Measurements from ENCODE around the gene DYNLT2. TPM values are rescaled to one million over a fixed set of nuclear protein-coding genes. Genes with fewer than 3 reads are reported as not detected.

DYNLT2 gene
- total RNA-seq, 4 donors from 2014 or later = 0.94 to 3.1 (median 1.4) TPM

DNA sequence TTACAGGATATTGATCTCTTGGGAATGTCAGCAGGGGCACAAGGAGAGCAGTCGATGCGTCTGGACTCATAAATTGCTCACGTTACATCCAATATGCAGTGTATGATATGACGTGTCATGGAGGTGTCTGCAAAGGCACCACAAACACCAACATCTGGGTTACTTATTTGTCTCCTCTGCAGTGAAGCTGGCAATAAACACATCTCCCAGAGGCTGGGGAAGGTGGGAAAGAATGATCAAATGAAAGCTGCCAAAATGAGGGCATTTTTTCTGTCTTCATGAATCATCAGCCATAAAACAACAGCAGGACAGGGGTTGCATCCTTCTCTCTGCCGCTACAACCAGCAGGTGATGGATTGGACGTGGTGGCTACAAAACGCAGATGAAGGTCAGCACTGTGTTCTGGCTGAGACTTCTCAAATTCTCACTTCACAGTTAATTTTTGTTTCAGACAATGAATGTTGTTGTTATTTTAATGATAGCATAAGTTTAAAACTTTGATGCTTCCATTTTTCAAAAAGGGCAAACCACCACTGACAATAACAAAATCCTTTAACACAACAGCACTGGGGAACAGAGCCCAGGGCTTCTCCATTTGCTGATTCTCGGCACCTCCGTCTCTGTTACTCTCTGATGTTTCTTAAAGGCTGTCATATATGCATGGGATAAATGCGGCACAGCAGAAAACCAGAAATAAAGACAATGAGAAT lies 47.5 kb upstream of the DYNLT2 start:
- Histone ChIP-seq H3K27me3 (peaks cover 0 to 16% (median 0%) of the 10 kb centered on the region in 4 donors), H3K4me3 (no peak overlapping the region), H3K27ac (peak overlapping the region in 1 of 4 donors; percentile 16), H3K4me1 (peaks cover 0 to 23% (median 13%) of the 10 kb centered on the region in 3 donors), H3K9me3 (no peaks in the 10 kb centered on the region), H3K36me3 (no peaks in the 10 kb centered on the region)
- WGBS, 2 donors = 88 to 91% methylated on average over 9 to 10 of the region's 10 CpGs
- TF ChIP-seq, protein P1, sequence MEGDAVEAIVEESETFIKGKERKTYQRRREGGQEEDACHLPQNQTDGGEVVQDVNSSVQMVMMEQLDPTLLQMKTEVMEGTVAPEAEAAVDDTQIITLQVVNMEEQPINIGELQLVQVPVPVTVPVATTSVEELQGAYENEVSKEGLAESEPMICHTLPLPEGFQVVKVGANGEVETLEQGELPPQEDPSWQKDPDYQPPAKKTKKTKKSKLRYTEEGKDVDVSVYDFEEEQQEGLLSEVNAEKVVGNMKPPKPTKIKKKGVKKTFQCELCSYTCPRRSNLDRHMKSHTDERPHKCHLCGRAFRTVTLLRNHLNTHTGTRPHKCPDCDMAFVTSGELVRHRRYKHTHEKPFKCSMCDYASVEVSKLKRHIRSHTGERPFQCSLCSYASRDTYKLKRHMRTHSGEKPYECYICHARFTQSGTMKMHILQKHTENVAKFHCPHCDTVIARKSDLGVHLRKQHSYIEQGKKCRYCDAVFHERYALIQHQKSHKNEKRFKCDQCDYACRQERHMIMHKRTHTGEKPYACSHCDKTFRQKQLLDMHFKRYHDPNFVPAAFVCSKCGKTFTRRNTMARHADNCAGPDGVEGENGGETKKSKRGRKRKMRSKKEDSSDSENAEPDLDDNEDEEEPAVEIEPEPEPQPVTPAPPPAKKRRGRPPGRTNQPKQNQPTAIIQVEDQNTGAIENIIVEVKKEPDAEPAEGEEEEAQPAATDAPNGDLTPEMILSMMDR (IDR thresholded peaks at IDR 0.05) = no peak
- no peak for TF ChIP-seq POLR2A (IDR thresholded peaks at IDR 0.05)
- DNase-seq = no peak
- intact Hi-C loops (cut with DNase I) = no loop called here

DNA sequence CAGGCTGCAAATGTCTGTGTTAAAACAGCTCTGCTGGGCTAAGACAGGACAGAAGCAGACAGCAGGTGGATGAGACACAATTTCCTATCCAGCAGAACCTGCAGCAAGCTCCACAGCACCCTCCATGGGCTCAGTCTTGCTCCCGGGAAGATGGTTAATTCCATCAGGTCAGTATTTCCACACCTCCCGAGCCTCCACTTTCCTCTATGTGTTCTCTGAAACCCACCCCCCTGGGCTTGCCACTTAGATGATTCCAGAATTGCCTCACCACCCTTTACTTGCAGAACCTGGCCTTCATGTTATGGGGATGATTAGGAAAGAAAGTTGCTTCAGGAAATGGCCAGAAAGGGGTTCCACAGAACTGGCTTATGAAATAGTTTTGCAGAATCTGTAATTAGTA lies 43.8 kb upstream of the DYNLT2 start:
- 65 to 80% methylated on average over 2 of the region's 2 CpGs for WGBS, 2 donors
- peaks cover 0 to 21% (median 6%) of the 10 kb centered on the region in 3 donors for H3K4me1 ChIP-seq
- no peak overlapping the region for H3K4me3 ChIP-seq
- H3K27me3 ChIP-seq = peaks cover 0 to 8% (median 0%) of the 10 kb centered on the region in 4 donors
- no peak overlapping the region for H3K27ac ChIP-seq
- TF ChIP-seq POLR2A (IDR thresholded peaks at IDR 0.05) = no peak
- TF ChIP-seq, protein P1 (IDR thresholded peaks at IDR 0.05) = no peak
- no peaks in the 10 kb centered on the region for H3K9me3 ChIP-seq
- intact Hi-C loops (cut with DNase I) = no loop called here
- DNase-seq = no peak
- H3K36me3 ChIP-seq = no peaks in the 10 kb centered on the region

DNA sequence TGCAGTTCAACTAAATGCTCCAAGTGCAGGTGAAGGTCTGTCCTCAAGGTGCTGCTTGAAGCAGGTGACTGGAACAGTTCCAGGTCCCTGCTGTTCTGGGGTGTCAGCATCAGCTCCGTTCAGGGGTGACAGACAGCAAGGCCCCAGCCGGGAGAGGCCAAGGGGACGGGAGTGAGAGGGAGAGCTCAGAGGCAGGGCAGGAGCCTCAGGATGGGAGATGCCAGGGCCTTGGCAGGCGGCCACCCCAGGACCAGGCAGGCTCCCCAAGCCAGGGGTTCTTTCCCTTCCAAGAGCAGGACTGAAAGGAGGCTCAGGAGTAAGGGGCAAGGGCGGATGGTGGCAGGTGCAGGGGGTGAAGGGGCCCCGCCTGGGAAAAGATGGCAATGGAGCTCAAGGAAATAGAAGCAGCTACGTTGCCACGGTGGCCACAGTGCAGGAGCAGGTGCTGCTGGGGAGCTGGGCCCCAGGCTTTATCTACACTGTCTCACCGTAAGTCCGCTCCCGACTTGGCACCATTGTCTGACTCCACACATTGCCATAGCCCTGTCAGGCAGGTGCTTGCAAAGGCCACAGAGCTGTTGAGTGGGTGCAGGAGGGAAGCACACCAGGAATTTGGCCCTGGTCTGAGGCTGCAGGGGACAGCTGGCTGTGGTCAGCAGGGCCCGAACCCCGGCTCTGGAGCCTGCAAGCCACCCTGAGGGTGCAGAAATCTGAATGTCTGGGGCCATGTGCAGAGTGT lies 43.1 kb upstream of the DYNLT2 start:
- no peak for DNase-seq
- Histone ChIP-seq H3K27me3 (peaks cover 0 to 8% (median 0%) of the 10 kb centered on the region in 4 donors), H3K4me3 (no peak overlapping the region), H3K27ac (no peak overlapping the region), H3K9me3 (no peaks in the 10 kb centered on the region), H3K36me3 (no peaks in the 10 kb centered on the region), H3K4me1 (peaks cover 0 to 21% (median 0%) of the 10 kb centered on the region in 3 donors)
- no peak for TF ChIP-seq POLR2A (IDR thresholded peaks at IDR 0.05)
- TF ChIP-seq, protein P1 (IDR thresholded peaks at IDR 0.05) = no peak
- intact Hi-C loops (cut with DNase I) = no loop called here
- WGBS, 2 donors = 72 to 93% methylated on average over 7 to 9 of the region's 13 CpGs

DNA sequence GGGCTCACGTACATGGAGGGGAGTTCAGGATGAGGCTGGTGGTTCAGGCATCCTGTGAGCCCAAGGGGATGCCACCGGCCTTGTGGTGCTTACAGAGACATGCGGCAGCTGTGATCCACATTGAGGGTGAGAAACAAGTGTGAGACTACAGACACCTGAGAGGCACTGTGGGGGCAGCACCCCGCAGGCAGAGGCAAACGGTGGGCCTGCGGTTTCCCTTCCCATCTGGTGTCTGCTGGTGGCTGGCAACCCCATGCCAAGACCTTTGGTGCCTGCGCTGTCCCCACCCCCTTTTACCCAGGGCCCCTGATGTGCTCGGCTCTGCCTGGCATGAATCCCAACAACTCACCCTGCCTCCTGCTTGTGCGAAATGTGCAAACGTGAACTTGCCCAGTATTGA lies 42.0 kb upstream of the DYNLT2 start:
- intact Hi-C loops (cut with DNase I) = no loop called here
- Histone ChIP-seq H3K27me3 (peaks cover 0 to 14% (median 0%) of the 10 kb centered on the region in 4 donors), H3K36me3 (no peaks in the 10 kb centered on the region), H3K4me1 (peaks cover 0 to 23% (median 0%) of the 10 kb centered on the region in 3 donors), H3K4me3 (no peak overlapping the region), H3K27ac (no peak overlapping the region), H3K9me3 (no peaks in the 10 kb centered on the region)
- no peak for TF ChIP-seq POLR2A (IDR thresholded peaks at IDR 0.05)
- TF ChIP-seq, protein P1 (IDR thresholded peaks at IDR 0.05) = no peak
- no peak for DNase-seq
- 79 to 83% methylated on average over 4 of the region's 10 CpGs for WGBS, 2 donors

Data from esophagus squamous epithelium (tissue), 5 donors.